ENCODE results near the gene HDAC9.
A peak's percentile ranks its signal among the peaks of the same experiment; 100 is the strongest.

The HDAC9 gene

GRCh38 chr7:18939771-18940592 is 444.4 kb downstream of the HDAC9 start:
- TF ChIP-seq CTCF (IDR thresholded peaks at IDR 0.05; ENCODE audit: insufficient read depth, low read length, missing control alignments) = no peak
- ChIA-PET POLR2A (no interaction called here), CTCF (no interaction called here)
- H3K4me3 ChIP-seq (ENCODE audit: low read depth, low read length) = no peak overlapping the region
- DNase-seq (ENCODE audit: low read depth, low spot score) = no peak

GRCh38 chr7:18940593-18941134 is 445.1 kb downstream of the HDAC9 start:
- no peak overlapping the region for H3K4me3 ChIP-seq (ENCODE audit: low read depth, low read length)
- ChIA-PET POLR2A (no interaction called here), CTCF (no interaction called here)
- TF ChIP-seq CTCF (IDR thresholded peaks at IDR 0.05; ENCODE audit: insufficient read depth, low read length, missing control alignments) = no peak
- no peak for DNase-seq (ENCODE audit: low read depth, low spot score)

GRCh38 chr7:18941207-18941606 is 445.7 kb downstream of the HDAC9 start:
- no peak for TF ChIP-seq CTCF (IDR thresholded peaks at IDR 0.05; ENCODE audit: insufficient read depth, low read length, missing control alignments)
- no peak overlapping the region for H3K4me3 ChIP-seq (ENCODE audit: low read depth, low read length)
- ChIA-PET CTCF (no interaction called here), POLR2A (no interaction called here)
- no peak for DNase-seq (ENCODE audit: low read depth, low spot score)

GRCh38 chr7:18948521-18948920 is 453.0 kb downstream of the HDAC9 start:
- POLR2A ChIA-PET = no interaction called here
- DNase-seq (ENCODE audit: low read depth, low spot score) = no peak
- CTCF ChIA-PET = no interaction called here

GRCh38 chr7:18952846-18953245 is 457.3 kb downstream of the HDAC9 start:
- no peak for DNase-seq (ENCODE audit: low read depth, low spot score)
- no peak for TF ChIP-seq CTCF (IDR thresholded peaks at IDR 0.05; ENCODE audit: insufficient read depth, low read length, missing control alignments)
- no peak overlapping the region for H3K4me3 ChIP-seq (ENCODE audit: low read depth, low read length)
- CTCF ChIA-PET = interaction anchor here (1.3 kb wide), 1 partner anchor 18 kb away, joined by 3 read pairs; no protein-coding TSS in a partner anchor
- POLR2A ChIA-PET = no interaction called here

More at GRCh38 chr7:18948521-18948920, 453.0 kb downstream of the HDAC9 start:
- H3K4me3 ChIP-seq (ENCODE audit: low read depth, low read length) = no peak overlapping the region
- no peak for TF ChIP-seq CTCF (IDR thresholded peaks at IDR 0.05; ENCODE audit: insufficient read depth, low read length, missing control alignments)

GRCh38 chr7:18958627-18959026 is 463.1 kb downstream of the HDAC9 start:
- POLR2A ChIA-PET = no interaction called here
- DNase-seq (ENCODE audit: low read depth, low spot score) = peak; percentile 63
- CTCF ChIA-PET = no interaction called here
- TF ChIP-seq CTCF (IDR thresholded peaks at IDR 0.05; ENCODE audit: insufficient read depth, low read length, missing control alignments) = no peak
- no peak overlapping the region for H3K4me3 ChIP-seq (ENCODE audit: low read depth, low read length)

Data from AG04449 (cell line).